IPS-20b (cell line): ENCODE data around the gene MARK3.

Experiments
- H3K27ac ChIP-seq: one replicate; pipeline ENCODE4 v1.5.1; 2013; ENCODE audit warnings: low read length
- H3K27me3 ChIP-seq: 2 replicates; pipeline ENCODE4 v1.6.1; 2013; ENCODE audit warnings: mild to moderate bottlenecking, low read length, inconsistent platforms; ENCODE audit not compliant: insufficient read depth
- H3K36me3 ChIP-seq: 2 replicates; pipeline ENCODE4 v1.6.1; 2013; ENCODE audit warnings: low read depth, mild to moderate bottlenecking, inconsistent platforms, low read length, moderate library complexity; ENCODE audit not compliant: insufficient read depth
- H3K4me1 ChIP-seq: 2 replicates; pipeline ENCODE4 v1.6.1; 2013; ENCODE audit warnings: mild to moderate bottlenecking, control low read depth, inconsistent platforms, low read length, moderate library complexity; ENCODE audit not compliant: insufficient read depth
- H3K4me3 ChIP-seq: 2 replicates; pipeline ENCODE4 v1.5.1; 2013; ENCODE audit warnings: mild to moderate bottlenecking, low read length, inconsistent platforms
- H3K9ac ChIP-seq: 2 replicates; pipeline ENCODE4 v1.6.1; 2013; ENCODE audit warnings: low read depth, mild to moderate bottlenecking, inconsistent platforms, low read length, moderate library complexity
- H3K9me3 ChIP-seq: 2 replicates; pipeline ENCODE4 v1.6.1; 2013; ENCODE audit warnings: mild to moderate bottlenecking, low read depth, low read length, inconsistent platforms; ENCODE audit not compliant: insufficient read depth

The MARK3 gene

DNA sequence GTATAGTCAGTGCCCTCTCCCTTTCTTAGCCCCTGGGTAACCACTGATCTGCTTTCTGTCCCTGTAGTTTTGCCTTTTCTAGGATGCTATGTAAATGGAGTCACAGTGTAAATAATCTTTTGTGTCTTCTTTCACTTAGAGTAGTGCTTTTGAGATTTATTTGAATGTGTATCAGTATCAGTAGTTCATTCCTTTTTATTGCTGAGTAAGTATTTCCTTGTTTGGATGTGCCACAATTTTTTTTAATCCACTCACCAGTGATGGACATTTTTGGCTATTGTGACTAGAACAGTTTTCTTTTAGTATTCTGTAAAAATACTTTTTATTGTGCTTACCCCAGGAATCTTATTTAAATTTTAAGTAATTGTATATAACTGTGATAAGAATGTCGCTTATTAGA, 3.4 kb downstream of the MARK3 start:
- Histone ChIP-seq H3K27me3 (peaks cover 11% of the 10 kb centered on the region), H3K4me1 (peaks cover 8% of the 10 kb centered on the region; the same call in 1 of the 2 replicates), H3K27ac (no peak overlapping the region), H3K9me3 (no peaks in the 10 kb centered on the region), H3K36me3 (no peaks in the 10 kb centered on the region), H3K9ac (no peak overlapping the region), H3K4me3 (no peak overlapping the region)

DNA sequence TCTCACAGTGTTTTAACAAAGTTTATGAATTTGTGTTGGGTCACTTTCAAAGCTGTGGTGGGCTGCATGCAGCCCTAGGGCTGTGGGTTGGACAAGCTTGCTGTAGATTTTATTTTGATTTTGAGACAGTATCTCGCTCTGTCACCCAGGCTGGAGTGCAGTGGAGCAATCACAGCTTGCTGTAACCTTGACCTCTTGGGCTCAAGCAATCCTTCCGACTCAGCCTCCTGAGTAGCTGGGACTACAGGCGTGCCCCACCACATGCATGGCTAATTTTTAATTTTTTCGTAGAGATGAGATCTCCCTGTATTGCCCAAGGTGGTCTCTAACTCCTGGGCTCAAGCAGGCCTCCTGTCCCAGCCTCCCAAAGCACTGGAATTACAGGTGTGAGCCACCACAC, 5.4 kb downstream of the MARK3 start:
- Histone ChIP-seq H3K9ac (no peak overlapping the region), H3K36me3 (no peaks in the 10 kb centered on the region), H3K27ac (no peak overlapping the region), H3K4me1 (peaks cover 3% of the 10 kb centered on the region; the same call in 1 of the 2 replicates), H3K27me3 (no peaks in the 10 kb centered on the region), H3K4me3 (no peak overlapping the region), H3K9me3 (no peaks in the 10 kb centered on the region)

DNA sequence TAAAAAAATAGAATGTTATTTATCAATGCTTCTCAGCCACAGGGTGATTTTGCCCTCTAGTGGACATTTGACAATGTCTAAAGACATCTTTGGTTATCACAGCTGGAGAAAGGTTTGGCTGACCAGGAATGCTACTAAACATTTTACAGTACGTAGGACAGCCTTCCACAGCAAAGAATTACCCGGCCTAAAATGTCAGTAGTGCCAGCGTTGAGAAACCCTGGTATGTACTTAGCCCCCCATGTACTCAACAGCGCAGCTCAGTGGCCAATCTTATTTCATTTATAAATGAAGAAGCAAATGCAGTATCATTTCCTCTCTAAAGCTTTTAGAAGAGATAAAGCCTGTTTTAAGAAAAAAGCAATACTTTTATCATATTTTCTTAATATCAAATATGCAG, 5.8 kb downstream of the MARK3 start:
- Histone ChIP-seq H3K9me3 (no peaks in the 10 kb centered on the region), H3K27ac (no peak overlapping the region), H3K9ac (no peak overlapping the region), H3K4me1 (peaks cover 3% of the 10 kb centered on the region; the same call in 1 of the 2 replicates), H3K36me3 (no peaks in the 10 kb centered on the region), H3K4me3 (no peak overlapping the region), H3K27me3 (no peaks in the 10 kb centered on the region)

DNA sequence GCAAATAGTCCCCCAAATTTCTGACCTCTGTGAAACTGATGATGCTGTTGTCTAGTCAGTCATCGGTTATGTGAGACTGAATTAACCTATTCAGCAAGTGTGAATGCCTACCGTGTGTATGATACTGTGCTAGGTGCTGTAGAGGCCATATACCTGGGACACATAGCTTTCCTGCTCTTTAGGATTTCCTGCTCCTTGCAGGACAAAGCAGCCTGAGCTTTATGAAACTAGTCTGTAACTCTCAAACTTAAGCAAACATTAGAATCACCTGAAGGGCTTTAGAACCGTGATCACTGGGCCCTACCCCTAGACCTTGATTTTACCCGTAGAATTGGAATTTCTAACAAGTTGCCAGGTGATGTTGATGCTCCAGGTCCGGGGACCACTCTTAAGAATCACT, 6.9 kb downstream of the MARK3 start:
- Histone ChIP-seq H3K9me3 (no peaks in the 10 kb centered on the region), H3K36me3 (no peaks in the 10 kb centered on the region), H3K4me3 (no peak overlapping the region), H3K4me1 (no peaks in the 10 kb centered on the region; the same call in 1 of the 2 replicates), H3K9ac (no peak overlapping the region), H3K27me3 (no peaks in the 10 kb centered on the region), H3K27ac (no peak overlapping the region)

DNA sequence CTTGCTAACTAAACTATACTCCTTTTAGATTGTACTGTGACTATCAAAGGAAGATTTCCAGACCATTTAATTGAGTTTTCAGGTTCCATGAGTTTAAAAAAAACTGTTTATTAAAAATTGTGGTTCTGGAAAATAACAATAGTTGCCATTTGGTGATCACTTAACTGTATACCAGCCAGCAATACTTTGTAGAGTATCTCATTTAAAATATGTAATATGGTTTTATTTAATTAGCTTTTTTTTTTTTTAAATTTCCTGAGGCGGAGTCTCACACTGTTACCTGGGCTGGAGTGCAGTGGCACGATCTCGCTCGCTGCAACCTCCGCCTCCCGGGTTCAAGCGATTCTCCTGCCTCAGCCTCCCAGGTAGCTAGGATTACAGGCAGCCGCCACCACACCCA, 7.4 kb downstream of the MARK3 start:
- Histone ChIP-seq H3K4me3 (no peak overlapping the region), H3K27me3 (no peaks in the 10 kb centered on the region), H3K36me3 (no peaks in the 10 kb centered on the region), H3K9me3 (no peaks in the 10 kb centered on the region), H3K4me1 (no peaks in the 10 kb centered on the region; the same call in 1 of the 2 replicates), H3K27ac (no peak overlapping the region), H3K9ac (no peak overlapping the region)

DNA sequence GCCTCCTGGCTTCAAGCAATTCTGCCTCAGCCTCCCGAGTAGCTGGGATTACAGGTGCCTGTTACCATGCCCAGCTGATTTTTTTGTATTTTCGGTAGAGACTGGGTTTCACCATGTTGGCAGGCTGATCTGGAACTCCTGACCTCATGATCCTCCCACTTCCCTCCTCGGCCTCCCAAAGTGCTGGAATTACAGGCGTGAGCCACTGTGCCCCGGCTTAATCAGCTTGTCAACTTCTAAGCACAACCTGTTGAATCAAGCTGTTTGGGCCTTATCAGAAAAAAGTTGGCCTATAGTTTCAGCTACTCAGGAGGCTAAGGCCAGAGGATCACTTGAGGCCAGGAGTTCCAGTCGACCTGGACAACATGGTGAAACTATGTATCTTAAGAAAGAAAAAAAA, 7.9 kb downstream of the MARK3 start:
- Histone ChIP-seq H3K4me3 (no peak overlapping the region), H3K4me1 (no peaks in the 10 kb centered on the region; the same call in 1 of the 2 replicates), H3K27ac (no peak overlapping the region), H3K9ac (no peak overlapping the region), H3K36me3 (no peaks in the 10 kb centered on the region), H3K9me3 (no peaks in the 10 kb centered on the region), H3K27me3 (no peaks in the 10 kb centered on the region)

DNA sequence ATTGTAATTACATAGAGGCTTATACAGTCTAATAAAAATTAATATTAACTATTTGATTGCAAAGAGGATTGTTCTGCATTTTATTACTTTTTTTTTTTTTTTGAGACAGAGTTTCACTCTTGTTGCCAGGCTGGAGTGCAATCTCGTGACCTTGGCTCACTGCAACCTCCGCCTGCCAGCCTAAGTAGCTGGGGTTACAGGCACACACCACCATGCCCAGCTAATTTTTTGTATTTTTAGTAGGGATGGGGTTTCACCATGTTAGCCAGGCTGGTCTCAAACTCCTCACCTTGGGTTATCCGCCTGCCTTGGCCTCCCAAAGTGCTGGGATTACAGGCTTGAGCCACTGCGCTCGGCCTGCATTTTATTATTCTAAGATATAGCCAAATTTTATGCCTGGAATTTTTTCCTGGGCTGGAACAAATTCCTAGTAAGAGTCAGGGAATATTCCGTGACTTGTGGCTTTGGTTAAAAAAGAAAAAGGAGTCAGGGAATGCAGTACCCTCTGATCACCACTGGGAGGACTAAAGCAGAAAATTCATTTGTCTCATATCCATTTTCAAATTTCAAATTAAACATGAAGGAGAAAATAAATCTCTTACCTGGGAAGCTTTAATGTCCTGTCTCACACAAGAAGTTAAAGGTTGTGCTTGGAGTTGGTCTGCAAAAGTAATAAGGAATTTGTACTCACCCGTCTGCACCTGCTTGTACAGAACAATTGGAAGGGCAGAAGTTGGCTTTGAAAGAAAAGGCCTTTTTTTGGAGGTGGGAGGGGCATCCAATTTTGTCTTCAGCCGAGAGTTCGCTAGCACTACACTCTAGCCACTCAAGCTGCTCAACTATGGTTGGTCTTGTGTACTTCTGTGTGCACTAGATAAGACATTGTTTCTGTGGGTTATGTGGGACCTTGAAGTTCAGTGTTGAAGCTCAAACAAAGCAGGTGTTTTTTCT, 8.7 kb downstream of the MARK3 start:
- H3K4me3 ChIP-seq: no peak overlapping the region
- H3K9ac ChIP-seq: no peak overlapping the region
- H3K9me3 ChIP-seq: no peaks in the 10 kb centered on the region
- no peaks in the 10 kb centered on the region for H3K27me3 ChIP-seq
- no peak overlapping the region for H3K27ac ChIP-seq
- H3K4me1 ChIP-seq: no peaks in the 10 kb centered on the region; the same call in 1 of the 2 replicates
- H3K36me3 ChIP-seq: no peaks in the 10 kb centered on the region

DNA sequence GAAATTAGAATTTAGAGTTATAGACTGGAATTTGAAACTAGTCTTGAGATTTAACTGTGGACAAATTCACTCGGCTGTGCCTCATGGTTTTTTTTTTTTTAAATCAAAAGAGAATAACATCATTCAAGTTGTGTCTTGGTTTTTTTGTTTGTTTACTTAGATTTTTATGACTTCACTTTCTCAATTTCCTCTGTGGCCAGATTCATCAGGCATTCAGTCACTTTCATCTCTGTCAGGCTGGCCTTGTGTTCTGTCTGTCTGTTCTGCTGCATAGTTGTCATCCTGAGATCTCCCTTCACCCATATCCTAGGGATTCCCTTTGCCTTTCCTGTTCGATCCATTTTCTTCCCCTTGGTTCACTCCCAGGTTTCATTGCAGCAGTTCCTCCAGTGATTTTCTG, 10.0 kb downstream of the MARK3 start:
- Histone ChIP-seq H3K9ac (no peak overlapping the region), H3K4me1 (no peaks in the 10 kb centered on the region; the same call in 1 of the 2 replicates), H3K27ac (no peak overlapping the region), H3K27me3 (no peaks in the 10 kb centered on the region), H3K9me3 (no peaks in the 10 kb centered on the region), H3K4me3 (no peak overlapping the region), H3K36me3 (no peaks in the 10 kb centered on the region)

DNA sequence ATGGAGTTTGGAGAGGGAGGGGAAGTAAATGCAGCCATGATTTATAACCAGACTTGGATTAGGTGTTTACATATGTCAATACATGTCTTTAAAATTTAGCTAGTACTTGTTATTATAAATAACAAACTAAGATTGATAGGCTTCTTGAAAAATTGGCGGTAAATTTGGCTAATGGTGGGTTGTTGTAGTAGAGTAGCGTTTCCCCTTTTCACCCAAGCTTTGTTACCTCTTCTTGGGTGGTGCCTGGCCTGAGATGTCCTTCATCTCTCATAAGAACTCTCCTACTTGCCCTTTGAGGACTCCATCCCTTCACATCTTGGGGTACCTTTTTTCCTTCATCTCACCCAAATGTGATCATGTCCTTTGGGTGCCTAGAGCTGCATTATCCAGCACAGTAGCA, 11.2 kb downstream of the MARK3 start:
- no peak overlapping the region for H3K4me3 ChIP-seq
- no peaks in the 10 kb centered on the region for H3K27me3 ChIP-seq
- H3K36me3 ChIP-seq: no peaks in the 10 kb centered on the region
- peaks cover 4% of the 10 kb centered on the region for H3K4me1 ChIP-seq
- no peaks in the 10 kb centered on the region for H3K9me3 ChIP-seq
- H3K9ac ChIP-seq: no peak overlapping the region
- no peak overlapping the region for H3K27ac ChIP-seq

DNA sequence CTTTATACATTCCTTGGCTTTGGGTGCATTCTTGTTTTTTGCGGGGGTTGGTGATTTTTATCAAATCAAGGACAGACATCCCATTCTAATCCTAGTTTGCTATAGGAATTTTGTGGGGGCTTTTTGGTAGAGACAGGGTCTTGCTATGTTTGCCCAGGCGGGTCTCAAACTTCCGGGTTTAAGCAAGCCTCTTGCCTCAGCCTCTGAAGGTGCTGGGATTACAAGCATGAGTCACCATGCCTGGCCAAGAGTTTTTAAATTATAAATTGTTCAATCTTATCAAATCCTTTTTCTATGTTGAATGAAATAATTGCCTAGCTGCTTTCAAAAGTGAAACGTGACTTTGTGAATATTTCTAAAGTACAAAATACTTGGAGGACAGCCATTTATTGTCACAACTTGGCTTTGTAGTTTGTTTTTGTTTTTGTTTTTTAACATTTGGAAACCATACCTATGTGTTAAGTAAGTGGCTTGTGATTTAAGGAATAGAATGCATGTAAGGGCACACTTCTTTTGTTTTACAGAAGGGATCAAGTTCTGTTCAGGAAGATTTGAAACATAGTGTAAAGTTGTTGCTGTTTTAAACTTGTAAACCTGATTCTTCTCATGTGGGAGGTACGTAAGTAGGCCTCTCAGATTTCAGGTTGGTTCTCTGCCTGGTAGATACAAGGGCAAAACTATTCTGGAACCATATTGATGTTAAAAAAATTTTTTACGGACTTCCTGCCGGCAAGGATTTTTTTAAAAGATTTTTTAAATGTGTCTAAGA, 13.4 kb downstream of the MARK3 start:
- no peaks in the 10 kb centered on the region for H3K27me3 ChIP-seq
- no peak overlapping the region for H3K4me3 ChIP-seq

DNA sequence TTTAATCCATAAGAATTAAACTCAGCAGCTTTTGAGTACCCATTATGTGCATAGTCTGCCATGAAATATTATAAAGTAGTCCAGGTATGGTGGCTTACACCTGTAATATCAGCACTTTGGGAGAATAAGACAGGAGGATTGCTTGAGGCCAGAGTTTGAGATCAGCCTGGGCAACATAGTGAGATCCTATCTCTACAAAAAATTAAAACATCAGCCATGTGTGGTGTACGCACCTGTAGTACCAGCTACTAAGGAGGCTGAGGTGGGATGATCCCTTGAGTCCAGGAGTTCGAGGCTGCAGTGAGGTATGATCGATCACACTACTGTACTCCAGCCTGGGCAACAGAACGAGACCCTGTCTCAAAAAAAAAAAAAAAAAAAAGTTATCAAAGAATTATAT, 15.3 kb downstream of the MARK3 start:
- H3K4me1 ChIP-seq: peaks cover 21% of the 10 kb centered on the region
- peaks cover 4% of the 10 kb centered on the region; the same call in 1 of the 2 replicates for H3K36me3 ChIP-seq
- H3K27ac ChIP-seq: no peak overlapping the region

More for the DNA sequence above, 13.4 kb downstream of the MARK3 start:
- Histone ChIP-seq H3K9me3 (no peaks in the 10 kb centered on the region), H3K27ac (no peak overlapping the region), H3K4me1 (peaks cover 16% of the 10 kb centered on the region), H3K9ac (no peak overlapping the region), H3K36me3 (no peaks in the 10 kb centered on the region)

More for the DNA sequence above, 15.3 kb downstream of the MARK3 start:
- Histone ChIP-seq H3K4me3 (no peak overlapping the region), H3K27me3 (no peaks in the 10 kb centered on the region), H3K9ac (no peak overlapping the region), H3K9me3 (no peaks in the 10 kb centered on the region)
